ENCODE results near the gene SLC17A7.
"Not testable (repeated sequence)": the region's sequence is repeated elsewhere in the genome, so short reads cannot be mapped to it uniquely, and the experiment has no call there.

SLC17A7 gene

DNA sequence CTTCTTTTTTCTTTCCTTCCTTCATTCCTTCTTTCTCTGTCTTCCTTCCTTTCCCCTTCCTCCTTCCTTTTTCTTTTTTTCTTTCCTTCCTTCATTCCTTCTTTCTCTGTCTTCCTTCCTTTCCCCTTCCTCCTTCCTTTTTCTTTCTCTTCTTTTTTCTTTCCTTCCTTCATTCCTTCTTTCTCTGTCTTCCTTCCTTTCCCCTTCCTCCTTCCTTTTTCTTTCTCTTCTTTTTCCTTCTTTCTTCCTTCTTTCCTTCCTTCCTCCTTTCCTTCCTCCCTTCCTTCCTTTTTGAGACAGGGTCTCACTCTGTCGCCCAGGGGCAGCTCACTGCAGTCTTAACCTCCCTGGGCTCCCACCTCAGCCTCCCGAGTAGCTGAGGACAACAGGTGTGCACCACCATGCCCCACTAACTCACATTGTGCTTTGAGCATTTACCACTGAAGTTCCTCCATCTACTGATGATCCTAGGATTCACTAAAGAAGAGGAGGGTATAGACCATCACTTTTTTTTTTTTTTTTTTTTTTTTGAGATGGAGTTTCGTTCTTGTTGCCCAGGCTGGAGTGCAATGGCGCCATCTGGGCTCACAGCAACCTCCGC is 2.9 kb upstream of the SLC17A7 start:
- H3K18ac ChIP-seq (ENCODE audit: low read depth in 1 of 2, low read length in 2 of 2); H2BK15ac ChIP-seq (ENCODE audit: low read depth, poor library complexity, severe bottlenecking); H2BK5ac ChIP-seq (ENCODE audit: low read depth, low read length, poor library complexity, severe bottlenecking); H4K91ac ChIP-seq (ENCODE audit: low read length); H3K4me2 ChIP-seq (ENCODE audit: low read length, poor library complexity, severe bottlenecking); H3K27ac ChIP-seq (ENCODE audit: low read length, poor library complexity, severe bottlenecking); H2AFZ ChIP-seq (ENCODE audit: low read depth, low read length); H2AK5ac ChIP-seq (ENCODE audit: low read length, severe bottlenecking); H3K9ac ChIP-seq (ENCODE audit: low read length); H3K4me3 ChIP-seq (ENCODE audit: insufficient read depth in 1 of 2, low read depth in 1 of 2, low read length in 2 of 2); H3K14ac ChIP-seq (ENCODE audit: low read length in 2 of 2); H3K4ac ChIP-seq (ENCODE audit: low read depth in 1 of 2, low read length in 2 of 2); H3K23ac ChIP-seq (ENCODE audit: low read length in 2 of 2); H2BK12ac ChIP-seq (ENCODE audit: low read length in 2 of 2); DNase-seq; H2BK120ac ChIP-seq (ENCODE audit: low read depth, low read length); H4K8ac ChIP-seq (ENCODE audit: low read length); H3K9me3 ChIP-seq (ENCODE audit: control insufficient read depth, low read length): not testable (repeated sequence)
- WGBS: 88% methylated on average over 5 of the region's 5 CpGs
- Histone ChIP-seq H3K27me3 (ENCODE audit: control insufficient read depth in 1 of 2, insufficient read depth in 1 of 2, low read length in 2 of 2) (peaks cover 31 to 32% of the 10 kb centered on the region in 2 experiments), H3K4me1 (ENCODE audit: control insufficient read depth, insufficient read depth, low read depth, low read length) (peaks cover 13% of the 10 kb centered on the region), H3K79me1 (replicated peaks; ENCODE audit: low read length, poor library complexity, severe bottlenecking) (peaks cover 11% of the 10 kb centered on the region), H3K36me3 (ENCODE audit: control insufficient read depth in 1 of 2, insufficient read depth in 2 of 2, low read depth in 1 of 2, low read length in 2 of 2) (peaks cover 8 to 34% of the 10 kb centered on the region in 2 experiments)

DNA sequence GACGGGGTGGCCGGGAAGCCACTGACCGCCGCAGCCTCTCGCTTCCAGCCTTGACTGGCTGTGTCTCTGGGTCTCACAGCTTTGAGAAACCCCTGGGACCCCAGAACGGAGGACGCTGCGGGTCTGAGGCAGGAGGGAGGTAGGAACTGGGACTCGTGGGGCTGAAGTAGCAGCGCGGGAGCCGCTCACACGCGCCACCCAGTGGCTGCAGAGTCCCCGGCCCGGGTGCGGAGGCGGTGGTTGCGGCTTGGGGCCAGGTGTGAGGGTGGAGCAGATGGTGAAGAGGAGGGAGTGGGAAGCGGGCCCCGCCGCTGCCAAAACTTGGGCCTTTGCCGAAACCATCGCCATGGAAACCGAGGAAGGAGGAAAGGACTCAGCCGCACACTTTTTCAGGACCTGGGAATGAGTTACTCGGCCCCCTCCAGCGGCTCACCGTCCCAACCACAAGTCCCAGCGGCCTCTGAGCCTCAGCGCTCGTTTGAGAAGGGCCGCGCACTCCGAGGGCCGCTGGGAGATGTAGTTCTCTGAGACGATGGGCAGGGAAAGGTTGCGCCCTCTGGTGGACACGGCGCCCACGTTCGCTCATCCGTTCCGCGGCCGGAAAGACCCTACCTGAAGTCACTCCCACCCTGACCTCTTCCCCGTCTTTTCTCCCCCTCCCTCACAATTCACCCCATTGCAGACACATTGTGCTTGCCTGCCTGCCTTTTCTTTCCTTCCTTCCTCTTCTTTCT is 2.2 kb upstream of the SLC17A7 start:
- Histone ChIP-seq H3K9ac (ENCODE audit: low read length) (peak overlapping the region; percentile 74), H2BK15ac (ENCODE audit: low read depth, poor library complexity, severe bottlenecking) (no peak overlapping the region), H4K91ac (ENCODE audit: low read length) (peak overlapping the region; percentile 62), H2BK5ac (ENCODE audit: low read depth, low read length, poor library complexity, severe bottlenecking) (no peak overlapping the region), H2BK120ac (ENCODE audit: low read depth, low read length) (peak overlapping the region; percentile 24), H3K36me3 (ENCODE audit: control insufficient read depth in 1 of 2, insufficient read depth in 2 of 2, low read depth in 1 of 2, low read length in 2 of 2) (peaks cover 3 to 28% of the 10 kb centered on the region in 2 experiments), H3K79me1 (replicated peaks; ENCODE audit: low read length, poor library complexity, severe bottlenecking) (peaks cover 7% of the 10 kb centered on the region), H3K23ac (ENCODE audit: low read length in 2 of 2) (no peak overlapping the region), H2AK5ac (ENCODE audit: low read length, severe bottlenecking) (no peak overlapping the region), H4K8ac (ENCODE audit: low read length) (peak overlapping the region; percentile 67), H3K4me3 (ENCODE audit: insufficient read depth in 1 of 2, low read depth in 1 of 2, low read length in 2 of 2) (peak overlapping the region; percentile 59 to 80), H3K4me1 (ENCODE audit: control insufficient read depth, insufficient read depth, low read depth, low read length) (peaks cover 13% of the 10 kb centered on the region), H3K4ac (ENCODE audit: low read depth in 1 of 2, low read length in 2 of 2) (no peak overlapping the region), H3K14ac (ENCODE audit: low read length in 2 of 2) (no peak overlapping the region), H2BK12ac (ENCODE audit: low read length in 2 of 2) (peak overlapping the region in 1 of 2 experiments; percentile 10), H3K27me3 (ENCODE audit: control insufficient read depth in 1 of 2, insufficient read depth in 1 of 2, low read length in 2 of 2) (peaks cover 37 to 39% of the 10 kb centered on the region in 2 experiments), H3K18ac (ENCODE audit: low read depth in 1 of 2, low read length in 2 of 2) (peak overlapping the region in 1 of 2 experiments; percentile 75), H3K9me3 (ENCODE audit: control insufficient read depth, low read length) (no peaks in the 10 kb centered on the region), H3K4me2 (ENCODE audit: low read length, poor library complexity, severe bottlenecking) (peak overlapping the region; percentile 92), H3K27ac (ENCODE audit: low read length, poor library complexity, severe bottlenecking) (no peak overlapping the region), H2AFZ (ENCODE audit: low read depth, low read length) (peak overlapping the region; percentile 75)
- peak; percentile 95 for DNase-seq
- 0% methylated on average over 32 of the region's 47 CpGs for WGBS

DNA sequence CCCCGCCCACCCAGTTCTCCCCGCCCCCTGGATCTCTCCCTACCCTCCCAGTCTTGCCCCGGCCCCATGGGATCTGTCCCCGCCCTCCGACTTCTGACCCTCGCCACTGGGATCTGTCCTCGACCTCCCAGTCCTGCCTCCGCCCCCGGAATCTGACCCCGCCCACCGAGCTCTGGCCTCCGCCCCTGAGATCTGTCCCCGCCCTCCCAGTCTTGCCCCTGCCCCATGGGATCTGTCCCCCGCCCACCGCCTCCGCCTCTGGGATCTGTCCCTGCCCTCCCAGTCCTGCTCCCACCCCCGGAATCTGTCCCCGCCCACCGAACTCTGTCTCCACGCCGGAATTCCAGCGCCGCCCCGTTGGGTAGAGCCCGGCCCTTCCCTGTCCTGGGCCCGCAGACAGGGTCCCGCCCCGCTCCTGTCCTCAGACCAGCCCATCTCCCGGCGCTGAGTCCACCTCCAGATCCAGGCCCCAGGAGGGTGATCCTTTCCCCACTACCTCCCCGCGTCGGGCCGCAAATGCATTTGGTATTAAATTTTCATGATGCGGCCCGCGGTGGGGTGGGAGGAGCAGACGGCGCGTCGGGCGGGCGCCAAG is 1.5 kb upstream of the SLC17A7 start:
- WGBS: under 1% methylated on average over 41 of the region's 43 CpGs
- Histone ChIP-seq H3K4me3 (ENCODE audit: insufficient read depth in 1 of 2, low read depth in 1 of 2, low read length in 2 of 2) (peak overlapping the region; percentile 59 to 80), H2AK5ac (ENCODE audit: low read length, severe bottlenecking) (no peak overlapping the region), H3K4me2 (ENCODE audit: low read length, poor library complexity, severe bottlenecking) (peak overlapping the region; percentile 92), H4K8ac (ENCODE audit: low read length) (peak overlapping the region; percentile 67), H3K18ac (ENCODE audit: low read depth in 1 of 2, low read length in 2 of 2) (peak overlapping the region in 1 of 2 experiments; percentile 75), H3K14ac (ENCODE audit: low read length in 2 of 2) (no peak overlapping the region), H3K23ac (ENCODE audit: low read length in 2 of 2) (no peak overlapping the region), H2BK5ac (ENCODE audit: low read depth, low read length, poor library complexity, severe bottlenecking) (no peak overlapping the region), H2BK120ac (ENCODE audit: low read depth, low read length) (peak overlapping the region; percentile 24), H2AFZ (ENCODE audit: low read depth, low read length) (peak overlapping the region; percentile 75), H4K91ac (ENCODE audit: low read length) (peak overlapping the region; percentile 62), H2BK15ac (ENCODE audit: low read depth, poor library complexity, severe bottlenecking) (no peak overlapping the region), H3K79me1 (replicated peaks; ENCODE audit: low read length, poor library complexity, severe bottlenecking) (peaks cover under 1% of the 10 kb centered on the region), H3K9me3 (ENCODE audit: control insufficient read depth, low read length) (no peaks in the 10 kb centered on the region), H3K27ac (ENCODE audit: low read length, poor library complexity, severe bottlenecking) (no peak overlapping the region), H3K36me3 (ENCODE audit: control insufficient read depth in 1 of 2, insufficient read depth in 2 of 2, low read depth in 1 of 2, low read length in 2 of 2) (peaks cover 2 to 21% of the 10 kb centered on the region in 2 experiments), H3K9ac (ENCODE audit: low read length) (peak overlapping the region; percentile 74), H3K4me1 (ENCODE audit: control insufficient read depth, insufficient read depth, low read depth, low read length) (peaks cover 13% of the 10 kb centered on the region), H2BK12ac (ENCODE audit: low read length in 2 of 2) (no peak overlapping the region), H3K4ac (ENCODE audit: low read depth in 1 of 2, low read length in 2 of 2) (no peak overlapping the region), H3K27me3 (ENCODE audit: control insufficient read depth in 1 of 2, insufficient read depth in 1 of 2, low read length in 2 of 2) (peaks cover 44 to 45% of the 10 kb centered on the region in 2 experiments)
- DNase-seq: peak; percentile 92

DNA sequence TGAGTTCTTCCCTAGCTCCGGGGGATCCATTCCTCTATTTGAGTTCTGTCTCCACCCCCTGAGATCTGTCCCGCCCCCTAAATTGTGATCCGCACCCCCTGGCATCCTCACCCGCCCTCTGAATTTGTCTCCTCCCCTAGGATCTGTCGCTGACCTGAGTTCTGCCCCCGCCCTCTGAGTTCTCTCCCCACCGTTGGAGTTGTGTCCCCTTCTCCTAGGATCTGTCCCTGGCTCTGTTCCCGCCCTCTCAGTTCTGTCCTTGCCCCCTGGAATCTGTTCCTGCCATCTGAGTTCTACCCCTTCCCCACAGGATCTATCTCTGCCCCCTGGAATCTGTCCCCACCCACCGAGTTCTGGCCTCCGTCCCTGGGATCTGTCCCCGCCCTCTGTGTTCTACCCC is 1.0 kb upstream of the SLC17A7 start:
- no peak overlapping the region for H3K27ac ChIP-seq (ENCODE audit: low read length, poor library complexity, severe bottlenecking)
- no peak overlapping the region for H3K4me3 ChIP-seq (ENCODE audit: insufficient read depth in 1 of 2, low read depth in 1 of 2, low read length in 2 of 2)
- no peak overlapping the region for H2BK12ac ChIP-seq (ENCODE audit: low read length in 2 of 2)
- H2AFZ ChIP-seq (ENCODE audit: low read depth, low read length): no peak overlapping the region
- H3K36me3 ChIP-seq (ENCODE audit: control insufficient read depth in 1 of 2, insufficient read depth in 2 of 2, low read depth in 1 of 2, low read length in 2 of 2): peaks cover 2 to 16% of the 10 kb centered on the region in 2 experiments
- H2BK120ac ChIP-seq (ENCODE audit: low read depth, low read length): no peak overlapping the region
- 11% methylated on average over 11 of the region's 11 CpGs for WGBS
- no peak for DNase-seq
- no peak overlapping the region for H4K8ac ChIP-seq (ENCODE audit: low read length)
- H3K4me1 ChIP-seq (ENCODE audit: control insufficient read depth, insufficient read depth, low read depth, low read length): peaks cover 11% of the 10 kb centered on the region
- H2BK15ac ChIP-seq (ENCODE audit: low read depth, poor library complexity, severe bottlenecking): no peak overlapping the region
- no peak overlapping the region for H3K14ac ChIP-seq (ENCODE audit: low read length in 2 of 2)
- H3K4ac ChIP-seq (ENCODE audit: low read depth in 1 of 2, low read length in 2 of 2): no peak overlapping the region
- H2AK5ac ChIP-seq (ENCODE audit: low read length, severe bottlenecking): no peak overlapping the region
- no peak overlapping the region for H3K18ac ChIP-seq (ENCODE audit: low read depth in 1 of 2, low read length in 2 of 2)
- no peak overlapping the region for H2BK5ac ChIP-seq (ENCODE audit: low read depth, low read length, poor library complexity, severe bottlenecking)
- no peaks in the 10 kb centered on the region for H3K79me1 ChIP-seq (replicated peaks; ENCODE audit: low read length, poor library complexity, severe bottlenecking)
- no peak overlapping the region for H3K23ac ChIP-seq (ENCODE audit: low read length in 2 of 2)
- H3K27me3 ChIP-seq (ENCODE audit: control insufficient read depth in 1 of 2, insufficient read depth in 1 of 2, low read length in 2 of 2): peaks cover 49 to 51% of the 10 kb centered on the region in 2 experiments
- H3K9ac ChIP-seq (ENCODE audit: low read length): no peak overlapping the region
- no peak overlapping the region for H4K91ac ChIP-seq (ENCODE audit: low read length)
- H3K9me3 ChIP-seq (ENCODE audit: control insufficient read depth, low read length): no peaks in the 10 kb centered on the region
- no peak overlapping the region for H3K4me2 ChIP-seq (ENCODE audit: low read length, poor library complexity, severe bottlenecking)
